IPS DF 4.7 (cell line): ENCODE data around the gene TRIM62.
A peak's percentile ranks its signal among the peaks of the same experiment; 100 is the strongest.
"Not testable (repeated sequence)": the region's sequence is repeated elsewhere in the genome, so short reads cannot be mapped to it uniquely, and the experiment has no call there.

ENCODE experiments used
- DNase-seq: peaks from one replicate; pipeline ENCODE4 v3.0.0-alpha.2; 2013; ENCODE audit warnings: low spot score; ENCODE audit errors: extremely low read depth

The TRIM62 gene

GRCh38 chr1:33140153-33141149, 41.4 kb downstream of the TRIM62 start:
- no peak for DNase-seq

GRCh38 chr1:33137800-33138199, 44.0 kb downstream of the TRIM62 start:
- DNase-seq = no peak

GRCh38 chr1:33136041-33136440, 45.8 kb downstream of the TRIM62 start:
- DNase-seq = not testable (repeated sequence)

GRCh38 chr1:33133478-33134105, 48.3 kb downstream of the TRIM62 start:
- DNase-seq = no peak

- no peak for DNase-seq
Observed at GRCh38 chr1:33132549-33132948, 49.3 kb downstream of the TRIM62 start.

GRCh38 chr1:33131191-33131590, 50.7 kb downstream of the TRIM62 start:
- DNase-seq = no peak

GRCh38 chr1:33130297-33130696, 51.5 kb downstream of the TRIM62 start:
- DNase-seq = no peak

- no peak for DNase-seq
Observed at GRCh38 chr1:33128781-33129180, 53.1 kb downstream of the TRIM62 start.

GRCh38 chr1:33127001-33127823, 54.6 kb downstream of the TRIM62 start:
- peak; percentile 99 for DNase-seq

GRCh38 chr1:33126411-33127000, 55.3 kb downstream of the TRIM62 start:
- DNase-seq = no peak

- not testable (repeated sequence) for DNase-seq
Observed at GRCh38 chr1:33124647-33125046, 57.2 kb downstream of the TRIM62 start.

- DNase-seq = no peak
Observed at GRCh38 chr1:33123266-33123665, 58.6 kb downstream of the TRIM62 start.

- no peak for DNase-seq
Observed at GRCh38 chr1:33122483-33123178, 59.2 kb downstream of the TRIM62 start.

- DNase-seq = no peak
Observed at GRCh38 chr1:33121728-33122127, 60.1 kb downstream of the TRIM62 start.

- no peak for DNase-seq
Observed at GRCh38 chr1:33120436-33121231, 61.2 kb downstream of the TRIM62 start.

- DNase-seq = peak; percentile 30
Observed at GRCh38 chr1:33119532-33120217, 62.2 kb downstream of the TRIM62 start.

- no peak for DNase-seq
Observed at GRCh38 chr1:33119050-33119449, 62.8 kb downstream of the TRIM62 start.

- no peak for DNase-seq
Observed at GRCh38 chr1:33118274-33118673, 63.6 kb downstream of the TRIM62 start.

GRCh38 chr1:33117440-33118085, 64.3 kb downstream of the TRIM62 start:
- no peak for DNase-seq
